ENCODE data around the gene PSG11. TPM values are rescaled to one million over a fixed set of nuclear protein-coding genes. Genes with fewer than 3 reads are reported as not detected.
"Not testable (repeated sequence)": the region's sequence is repeated elsewhere in the genome, so short reads cannot be mapped to it uniquely, and the experiment has no call there.

The PSG11 gene
- total RNA-seq, 2 donors from 2014 or later = not detected

- intact Hi-C loops (cut with DNase I); ATAC-seq; DNase-seq: not testable (repeated sequence)
These were observed 30.1 kb downstream of the PSG11 start for GRCh38 chr19:42996161-42996560.

GRCh38 chr19:42992029-42992604 lies 34.2 kb downstream of the PSG11 start:
- DNase-seq; intact Hi-C loops (cut with DNase I); ATAC-seq: not testable (repeated sequence)

GRCh38 chr19:42989851-42990250 lies 36.4 kb downstream of the PSG11 start:
- ATAC-seq (no peak), DNase-seq (no peak)
- intact Hi-C loops (cut with DNase I) = no loop called here

GRCh38 chr19:42989186-42989585 lies 37.1 kb downstream of the PSG11 start:
- ATAC-seq; DNase-seq; intact Hi-C loops (cut with DNase I): not testable (repeated sequence)

- DNase-seq; intact Hi-C loops (cut with DNase I); ATAC-seq: not testable (repeated sequence)
These were observed 38.1 kb downstream of the PSG11 start for GRCh38 chr19:42988206-42988605.

- intact Hi-C loops (cut with DNase I) = no loop called here
- DNase-seq = no peak
- no peak for ATAC-seq
These were observed 40.7 kb downstream of the PSG11 start for GRCh38 chr19:42985588-42985987.

GRCh38 chr19:42982111-42982510 lies 44.2 kb downstream of the PSG11 start:
- ATAC-seq; DNase-seq; intact Hi-C loops (cut with DNase I): not testable (repeated sequence)

- ATAC-seq; intact Hi-C loops (cut with DNase I); DNase-seq: not testable (repeated sequence)
These were observed 54.8 kb downstream of the PSG11 start for GRCh38 chr19:42971451-42971850.

- ATAC-seq (no peak), DNase-seq (no peak)
- intact Hi-C loops (cut with DNase I) = no loop called here
These were observed 61.1 kb downstream of the PSG11 start for GRCh38 chr19:42965176-42965575.

- no peak for DNase-seq
These were observed 65.2 kb downstream of the PSG11 start for GRCh38 chr19:42961119-42961518.

More at GRCh38 chr19:42961119-42961518, 65.2 kb downstream of the PSG11 start:
- no peak for ATAC-seq
- intact Hi-C loops (cut with DNase I) = no loop called here

Other genes starting within 250 kb of the PSG11 start
- not detected for gene PSG1, start 146.8 kb downstream of the PSG11 start, total RNA-seq
- not detected for gene PSG6, start 108.6 kb downstream of the PSG11 start, total RNA-seq
- not detected for gene PSG7, start 89.3 kb downstream of the PSG11 start, total RNA-seq
- not detected for gene PSG2, start 56.2 kb upstream of the PSG11 start, total RNA-seq
- gene PSG5, start 160.1 kb upstream of the PSG11 start, total RNA-seq = not detected
- not detected for gene PSG4, start 179.2 kb upstream of the PSG11 start, total RNA-seq
- gene PSG9, start 243.1 kb upstream of the PSG11 start, total RNA-seq = not detected

Data from left cardiac atrium (tissue), 4 donors.